ENCODE results near the gene TMEM128. TPM values are rescaled to one million over a fixed set of nuclear protein-coding genes. Genes with fewer than 3 reads are reported as not detected.
"Not testable (repeated sequence)": the region's sequence is repeated elsewhere in the genome, so short reads cannot be mapped to it uniquely, and the experiment has no call there.

TMEM128 gene
- total RNA-seq, 1 donor from 2014 or later: 31.7 TPM

- Mint-ChIP-seq H3K4me3 (no peak overlapping the region), H3K36me3 (peaks cover 14% of the 10 kb centered on the region), H3K4me1 (no peaks in the 10 kb centered on the region), H3K9me3 (no peaks in the 10 kb centered on the region), H3K27me3 (ENCODE audit: low read depth) (peaks cover 3% of the 10 kb centered on the region), H3K27ac (no peak overlapping the region)
- DNase-seq (ENCODE audit: low spot score in 2 of 2, unreplicated experiment in 2 of 2): no peak
- TF ChIP-seq CTCF (IDR thresholded peaks at IDR 0.05; ENCODE audit: unreplicated experiment): no peak
Measured at GRCh38 chr4:4267981-4268380, 20.0 kb upstream of the TMEM128 start.

GRCh38 chr4:4260185-4260751 lies 12.2 kb upstream of the TMEM128 start:
- Mint-ChIP-seq H3K4me3 (no peak overlapping the region), H3K4me1 (no peaks in the 10 kb centered on the region), H3K27me3 (ENCODE audit: low read depth) (peaks cover 22% of the 10 kb centered on the region), H3K27ac (no peak overlapping the region), H3K9me3 (no peaks in the 10 kb centered on the region), H3K36me3 (no peaks in the 10 kb centered on the region)
- no peak for DNase-seq (ENCODE audit: low spot score in 2 of 2, unreplicated experiment in 2 of 2)
- TF ChIP-seq CTCF (IDR thresholded peaks at IDR 0.05; ENCODE audit: unreplicated experiment): no peak

GRCh38 chr4:4259484-4260100 lies 11.6 kb upstream of the TMEM128 start:
- Mint-ChIP-seq H3K4me3 (no peak overlapping the region), H3K4me1 (no peaks in the 10 kb centered on the region)

GRCh38 chr4:4257705-4258104 lies 9.7 kb upstream of the TMEM128 start:
- H3K9me3 Mint-ChIP-seq; H3K36me3 Mint-ChIP-seq; H3K4me3 Mint-ChIP-seq; DNase-seq (ENCODE audit: low spot score in 2 of 2, unreplicated experiment in 2 of 2); H3K27ac Mint-ChIP-seq; H3K4me1 Mint-ChIP-seq: not testable (repeated sequence)
- peaks cover 38% of the 10 kb centered on the region for H3K27me3 Mint-ChIP-seq (ENCODE audit: low read depth)

More at GRCh38 chr4:4259484-4260100, 11.6 kb upstream of the TMEM128 start:
- Mint-ChIP-seq H3K27ac (no peak overlapping the region), H3K27me3 (ENCODE audit: low read depth) (peaks cover 27% of the 10 kb centered on the region), H3K36me3 (no peaks in the 10 kb centered on the region), H3K9me3 (no peaks in the 10 kb centered on the region)
- no peak for DNase-seq (ENCODE audit: low spot score in 2 of 2, unreplicated experiment in 2 of 2)
- no peak for TF ChIP-seq CTCF (IDR thresholded peaks at IDR 0.05; ENCODE audit: unreplicated experiment)

GRCh38 chr4:4256799-4257198 lies 8.8 kb upstream of the TMEM128 start:
- Mint-ChIP-seq H3K27ac (no peak overlapping the region), H3K4me1 (no peaks in the 10 kb centered on the region), H3K4me3 (no peak overlapping the region), H3K9me3 (no peaks in the 10 kb centered on the region), H3K36me3 (no peaks in the 10 kb centered on the region), H3K27me3 (ENCODE audit: low read depth) (peaks cover 38% of the 10 kb centered on the region)
- no peak for TF ChIP-seq CTCF (IDR thresholded peaks at IDR 0.05; ENCODE audit: unreplicated experiment)
- no peak for DNase-seq (ENCODE audit: low spot score in 2 of 2, unreplicated experiment in 2 of 2)

GRCh38 chr4:4254666-4255065 lies 6.6 kb upstream of the TMEM128 start:
- H3K27ac Mint-ChIP-seq: no peak overlapping the region
- DNase-seq (ENCODE audit: low spot score in 2 of 2, unreplicated experiment in 2 of 2): no peak

More at GRCh38 chr4:4254666-4255065, 6.6 kb upstream of the TMEM128 start:
- H3K36me3 Mint-ChIP-seq: no peaks in the 10 kb centered on the region
- H3K9me3 Mint-ChIP-seq: no peaks in the 10 kb centered on the region
- no peaks in the 10 kb centered on the region for H3K4me1 Mint-ChIP-seq
- H3K4me3 Mint-ChIP-seq: no peak overlapping the region
- TF ChIP-seq CTCF (IDR thresholded peaks at IDR 0.05; ENCODE audit: unreplicated experiment): no peak
- peaks cover 42% of the 10 kb centered on the region for H3K27me3 Mint-ChIP-seq (ENCODE audit: low read depth)

Data from mesothelial cell of epicardium (in vitro differentiated cells).